Mammary epithelial cell (primary cell): ENCODE results near the gene TPM4.

Experiments
- CTCF ChIP-seq, 2 donors: IDR thresholded peaks in 1 of 2; conservative IDR thresholded peaks in 1 of 2; 2 replicates each; pipeline ENCODE4 v1.5.1; 2011 to 2012; ENCODE audit warnings: inconsistent platforms in 2 of 2, low read length in 2 of 2, mild to moderate bottlenecking in 2 of 2, control low read depth in 1 of 2, low read depth in 1 of 2; ENCODE audit not compliant: insufficient read depth in 1 of 2; ENCODE audit errors: extremely low read depth in 1 of 2
- EZH2 ChIP-seq: IDR thresholded peaks from 2 replicates; pipeline ENCODE4 v1.6.1; 2012; ENCODE audit warnings: low read length, inconsistent platforms, borderline replicate concordance

- no peak for TF ChIP-seq CTCF (conservative IDR thresholded peaks at IDR 0.05 in 1 of 2, IDR thresholded peaks at IDR 0.05 in 1 of 2; ENCODE audit: extremely low read depth in 1 of 2, insufficient read depth in 1 of 2, low read depth in 1 of 2, low read length in 2 of 2)
- no peak for TF ChIP-seq EZH2
Measured at GRCh38 chr19:16073481-16073880, 2.8 kb upstream of the TPM4 start.
